SK-N-SH (cell line): ENCODE data around the gene PNPLA5.

Experiments
- CHD2 ChIP-seq: fragments of 150-350 bp; IDR thresholded peaks from 2 replicates; pipeline ENCODE4 v1.6.1; 2018; ENCODE audit warnings: low read length; ENCODE audit not compliant: partially characterized antibody
- CTCF ChIP-seq: fragments of 200-600 bp; sonication (generic); IDR thresholded peaks from 2 replicates; pipeline ENCODE4 v1.6.1; 2017; ENCODE audit warnings: antibody characterized with exemption, mild to moderate bottlenecking, moderate library complexity
- ELF1 ChIP-seq: IDR thresholded peaks from 2 replicates; pipeline ENCODE4 v1.4.0; 2012
- JUND ChIP-seq: IDR thresholded peaks from 2 replicates; pipeline ENCODE4 v1.4.0; 2012
- PBX3 ChIP-seq: IDR thresholded peaks from 2 replicates; pipeline ENCODE4; 2012
- POLR2AphosphoS5 ChIP-seq: IDR thresholded peaks from 2 replicates; pipeline ENCODE4 v1.6.1; 2012; ENCODE audit warnings: low read depth, low read length
- RCOR1 ChIP-seq: fragments of 150-350 bp; IDR thresholded peaks from 2 replicates; pipeline ENCODE4 v1.6.1; 2017; ENCODE audit warnings: antibody characterized with exemption, low read length
- REST ChIP-seq: IDR thresholded peaks from 2 replicates; pipeline ENCODE4 v1.6.1; 2012; ENCODE audit warnings: mild to moderate bottlenecking, low read depth, low read length, moderate library complexity
- RFX5 ChIP-seq: IDR thresholded peaks from 2 replicates; pipeline ENCODE4 v1.6.1; 2012; ENCODE audit warnings: mild to moderate bottlenecking, improper control_type of control experiment, low read length
- SIN3A ChIP-seq: IDR thresholded peaks from 2 replicates; pipeline ENCODE4 v1.6.1; 2012; ENCODE audit warnings: low read depth, mild to moderate bottlenecking, low read length, moderate library complexity, borderline replicate concordance
- USF2 ChIP-seq: fragments of 150-350 bp; IDR thresholded peaks from 2 replicates; pipeline ENCODE4 v1.6.1; 2017; ENCODE audit warnings: antibody characterized with exemption, low read length, low read depth, borderline replicate concordance
- ZBTB33 ChIP-seq: IDR thresholded peaks from 2 replicates; pipeline ENCODE4 v1.4.0; 2012; ENCODE audit warnings: low read depth, borderline replicate concordance

- TF ChIP-seq POLR2AphosphoS5 = no peak
- TF ChIP-seq SIN3A = no peak
- no peak for TF ChIP-seq RCOR1
- TF ChIP-seq CTCF = no peak
- TF ChIP-seq ELF1 = no peak
- no peak for TF ChIP-seq CHD2
- TF ChIP-seq ZBTB33 = no peak
- no peak for TF ChIP-seq JUND
- no peak for TF ChIP-seq RFX5
- TF ChIP-seq USF2 = no peak
- no peak for TF ChIP-seq PBX3
- TF ChIP-seq REST = no peak
These were observed 2.3 kb upstream of the PNPLA5 start for GRCh38 chr22:43894122-43894521.
